Medulla oblongata (tissue), 1 donor: ENCODE data around the gene MAPKAP1.

ENCODE experiments used
- DNase-seq: peaks from one replicate; pipeline ENCODE4 v3.0.0-alpha.2; 2015; ENCODE audit errors: extremely low spot score

Gene MAPKAP1

GRCh38 chr9:125536167-125536772 lies 170.7 kb downstream of the MAPKAP1 start:
- DNase-seq = no peak

GRCh38 chr9:125534971-125535701 lies 171.9 kb downstream of the MAPKAP1 start:
- DNase-seq = no peak

- DNase-seq = no peak
Observed at GRCh38 chr9:125532812-125533594, 174.0 kb downstream of the MAPKAP1 start.

- no peak for DNase-seq
Observed at GRCh38 chr9:125532412-125532811, 174.6 kb downstream of the MAPKAP1 start.

GRCh38 chr9:125529589-125530515 lies 177.2 kb downstream of the MAPKAP1 start:
- DNase-seq = no peak

- DNase-seq = no peak
Observed at GRCh38 chr9:125529107-125529506, 177.9 kb downstream of the MAPKAP1 start.

GRCh38 chr9:125527471-125528002 lies 179.5 kb downstream of the MAPKAP1 start:
- no peak for DNase-seq

- DNase-seq = peak; percentile 25
Observed at GRCh38 chr9:125525921-125526631, 180.9 kb downstream of the MAPKAP1 start.

GRCh38 chr9:125524583-125525355 lies 182.2 kb downstream of the MAPKAP1 start:
- DNase-seq = no peak

- no peak for DNase-seq
Observed at GRCh38 chr9:125523681-125524080, 183.3 kb downstream of the MAPKAP1 start.

GRCh38 chr9:125522328-125522725 lies 184.7 kb downstream of the MAPKAP1 start:
- DNase-seq = no peak

- no peak for DNase-seq
Observed at GRCh38 chr9:125521462-125522327, 185.3 kb downstream of the MAPKAP1 start.

GRCh38 chr9:125519734-125520133 lies 187.3 kb downstream of the MAPKAP1 start:
- DNase-seq = no peak

- DNase-seq = no peak
Observed at GRCh38 chr9:125517577-125517976, 189.4 kb downstream of the MAPKAP1 start.

GRCh38 chr9:125515983-125516940 lies 190.7 kb downstream of the MAPKAP1 start:
- no peak for DNase-seq

- DNase-seq = no peak
Observed at GRCh38 chr9:125515281-125515680, 191.7 kb downstream of the MAPKAP1 start.

GRCh38 chr9:125514468-125514867 lies 192.5 kb downstream of the MAPKAP1 start:
- no peak for DNase-seq
